ENCODE data around the gene ADCY4. TPM values are rescaled to one million over a fixed set of nuclear protein-coding genes. Genes with fewer than 3 reads are reported as not detected.

ADCY4 gene
- total and polyA plus RNA-seq, 10 of the 15 experiments (the other 5 are each of a cell fraction or from before 2014, with no cell fraction given), result 0.05 to 0.87 (median 0.21) TPM; not detected in 1

DNA sequence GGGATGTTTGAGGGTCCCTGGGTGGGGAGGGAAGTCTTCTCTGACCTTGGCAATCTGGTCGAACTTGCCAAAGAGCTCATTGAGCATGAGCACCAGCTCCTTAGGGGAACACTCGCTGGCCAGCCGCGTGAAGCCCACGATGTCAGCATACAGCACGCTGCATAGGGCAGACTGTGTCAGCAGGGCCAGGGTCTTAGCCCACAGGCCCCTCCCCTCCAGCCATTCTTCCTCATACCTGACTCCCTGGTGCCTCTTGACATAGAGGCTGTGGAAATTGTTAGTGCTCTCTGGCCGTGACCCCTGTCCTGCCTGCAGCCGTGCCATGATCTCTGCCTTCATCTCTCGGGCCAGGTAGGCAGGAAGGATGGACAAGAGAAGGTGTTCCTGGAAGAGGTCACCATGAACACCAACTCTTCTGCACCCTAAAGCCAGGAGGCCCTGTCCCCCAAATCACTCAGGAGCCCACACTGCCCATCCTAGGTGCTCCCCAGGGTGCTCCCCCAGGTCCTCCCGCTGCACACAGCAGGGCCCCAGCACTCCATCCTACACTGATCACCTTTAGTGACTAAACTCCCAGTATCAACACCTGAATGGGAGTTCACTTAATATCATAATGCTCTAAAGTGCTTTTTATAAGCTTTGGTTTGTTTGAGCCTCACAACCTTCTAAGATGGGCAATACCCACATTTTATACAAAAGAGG lies 3.7 kb downstream of the ADCY4 start:
- ATAC-seq (no peak), FAIRE-seq (no peak), DNase-seq (ENCODE audit: low read depth, low spot score) (no peak)
- ChIA-PET RAD21 (ENCODE audit: unreplicated experiment) (interaction anchor here (0.7 to 5.0 kb wide), 5 partner anchors 20 to 106 kb away, joined by 3 to 141 read pairs (median 11); partner anchors contain the start of genes CBLN3, CIDEB, KHNYN and LTB4R), SMC1A (ENCODE audit: uncharacterized antibody, unreplicated experiment) (interaction anchor here (3.6 to 4.9 kb wide), 2 partner anchors 100 to 104 kb away, joined by 53 to 77 read pairs; partner anchors contain the start of genes CBLN3 and KHNYN), CTCF (interaction anchor here (0.6 to 16.6 kb wide), 8 partner anchors 23 to 625 kb away, joined by 3 to 452 read pairs (median 36); partner anchors contain the start of genes CBLN3, CIDEB, KHNYN and LTB4R2), POLR2A (no interaction called here)
- no peak for TF ChIP-seq MTA2 (IDR thresholded peaks at IDR 0.05; ENCODE audit: low read depth)
- TF ChIP-seq NFXL1 (IDR thresholded peaks at IDR 0.05; ENCODE audit: borderline replicate concordance), result peak; percentile 78; the same call in 1 of the 2 replicates
- TF ChIP-seq TARDBP (IDR thresholded peaks at IDR 0.05; ENCODE audit: borderline replicate concordance), result no peak
- Histone ChIP-seq H3K4me2 (ENCODE audit: control insufficient read depth, insufficient read depth) (no peak overlapping the region), H3K27ac (ENCODE audit: control insufficient read depth, insufficient read depth) (no peak overlapping the region), H3K79me2 (ENCODE audit: control insufficient read depth, insufficient read depth, low read length) (no peaks in the 10 kb centered on the region), H3K4me1 (ENCODE audit: control insufficient read depth, insufficient read depth, low read length) (peaks cover 18% of the 10 kb centered on the region), H3K27me3 (replicated peaks in 1 of 2; ENCODE audit: control insufficient read depth in 2 of 2, insufficient read depth in 2 of 2, low read length in 1 of 2) (peaks cover 2 to 12% of the 10 kb centered on the region in 2 experiments; a peak in 3 of 4 replicates), H3K9me3 (replicated peaks; ENCODE audit: control insufficient read depth, insufficient read depth, low read length) (no peaks in the 10 kb centered on the region), H3K36me3 (ENCODE audit: control insufficient read depth in 2 of 2, insufficient read depth in 2 of 2, low read length in 1 of 2) (no peaks in the 10 kb centered on the region; a peak in 1 of 4 replicates), H3K9ac (ENCODE audit: control insufficient read depth, insufficient read depth, low read length) (no peak overlapping the region), H3K4me3 (no peak overlapping the region), H4K20me1 (ENCODE audit: control insufficient read depth, insufficient read depth) (no peaks in the 10 kb centered on the region), H2AFZ (ENCODE audit: control insufficient read depth, low read depth, low read length) (no peak overlapping the region)
- 66% methylated on average over 10 of the region's 10 CpGs for WGBS (ENCODE audit: insufficient coverage, insufficient replicate concordance, low lambda C conversion rate, missing lambda C conversion rate)
- intact Hi-C loops (cut with micrococcal nuclease; ENCODE audit: unreplicated experiment) (loop anchor here (5.0 kb wide), 1 partner anchor 36 kb away; the partner anchor contains the start of gene NFATC4), in situ Hi-C loops (cut with MboI) (loop anchor here (5.0 kb wide), 1 partner anchor 101 kb away; no protein-coding TSS in a partner anchor)
- no TSS peak for BruUV-seq (replicated peaks)

DNA sequence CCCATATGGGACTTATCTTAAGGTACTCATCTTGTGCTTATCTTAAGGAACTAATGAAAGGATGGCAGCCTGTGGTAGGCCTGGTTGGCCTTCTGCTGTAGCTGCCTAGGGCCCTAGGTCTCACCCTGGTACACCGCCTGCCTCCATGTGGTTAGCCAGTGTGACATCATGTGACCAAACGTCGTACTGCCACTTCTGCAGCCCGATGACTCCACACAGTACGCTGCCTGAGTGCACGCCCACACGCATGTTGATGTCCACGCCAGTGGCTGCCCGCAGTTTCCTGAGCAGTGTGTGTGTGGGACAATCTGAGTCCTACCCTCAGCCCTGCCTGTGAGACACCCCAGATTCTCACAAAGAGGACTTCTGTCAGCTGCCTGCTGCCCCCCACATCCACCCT lies 5.1 kb downstream of the ADCY4 start:
- SMC1A ChIA-PET (ENCODE audit: uncharacterized antibody, unreplicated experiment), result interaction anchor here (0.9 to 2.1 kb wide), 2 partner anchors 102 to 108 kb away, joined by 4 to 11 read pairs; no protein-coding TSS in a partner anchor
- no TSS peak for BruUV-seq (replicated peaks)

More for the DNA sequence above, 5.1 kb downstream of the ADCY4 start:
- no peak overlapping the region for H3K4me3 ChIP-seq
- DNase-seq (ENCODE audit: low read depth, low spot score) (no peak), FAIRE-seq (no peak), ATAC-seq (no peak)
- no peaks in the 10 kb centered on the region for H3K79me2 ChIP-seq (ENCODE audit: control insufficient read depth, insufficient read depth, low read length)
- H2AFZ ChIP-seq (ENCODE audit: control insufficient read depth, low read depth, low read length), result no peak overlapping the region
- in situ Hi-C loops (cut with MboI), result loop anchor here (5.0 kb wide), 1 partner anchor 103 kb away; no protein-coding TSS in a partner anchor
- H3K27me3 ChIP-seq (replicated peaks in 1 of 2; ENCODE audit: control insufficient read depth in 2 of 2, insufficient read depth in 2 of 2, low read length in 1 of 2), result peaks cover 2 to 11% of the 10 kb centered on the region in 2 experiments; a peak in 3 of 4 replicates
- H3K4me1 ChIP-seq (ENCODE audit: control insufficient read depth, insufficient read depth, low read length), result peaks cover 18% of the 10 kb centered on the region
- RAD21 ChIA-PET (ENCODE audit: unreplicated experiment), result interaction anchor here (0.8 to 3.9 kb wide), 2 partner anchors 87 to 102 kb away, joined by 5 to 26 read pairs; no protein-coding TSS in a partner anchor
- 33% methylated on average over 9 of the region's 9 CpGs for whole genome bisulfite sequencing (ENCODE audit: insufficient coverage, insufficient replicate concordance, low lambda C conversion rate, missing lambda C conversion rate)
- no peaks in the 10 kb centered on the region for H4K20me1 ChIP-seq (ENCODE audit: control insufficient read depth, insufficient read depth)
- H3K9ac ChIP-seq (ENCODE audit: control insufficient read depth, insufficient read depth, low read length), result no peak overlapping the region
- no peak overlapping the region for H3K27ac ChIP-seq (ENCODE audit: control insufficient read depth, insufficient read depth)
- H3K4me2 ChIP-seq (ENCODE audit: control insufficient read depth, insufficient read depth), result no peak overlapping the region
- intact Hi-C loops (cut with micrococcal nuclease; ENCODE audit: unreplicated experiment), result loop anchor here (5.0 kb wide), 1 partner anchor 38 kb away; the partner anchor contains the start of gene NFATC4
- H3K36me3 ChIP-seq (ENCODE audit: control insufficient read depth in 2 of 2, insufficient read depth in 2 of 2, low read length in 1 of 2), result no peaks in the 10 kb centered on the region
- CTCF ChIA-PET, result interaction anchor here (0.8 to 16.6 kb wide), 8 partner anchors 10 to 110 kb away, joined by 3 to 452 read pairs (median 13); partner anchors contain the start of genes CBLN3, CIDEB, KHNYN and LTB4R2
- no peaks in the 10 kb centered on the region for H3K9me3 ChIP-seq (replicated peaks; ENCODE audit: control insufficient read depth, insufficient read depth, low read length)
- POLR2A ChIA-PET, result no interaction called here
- TF ChIP-seq, protein P1, sequence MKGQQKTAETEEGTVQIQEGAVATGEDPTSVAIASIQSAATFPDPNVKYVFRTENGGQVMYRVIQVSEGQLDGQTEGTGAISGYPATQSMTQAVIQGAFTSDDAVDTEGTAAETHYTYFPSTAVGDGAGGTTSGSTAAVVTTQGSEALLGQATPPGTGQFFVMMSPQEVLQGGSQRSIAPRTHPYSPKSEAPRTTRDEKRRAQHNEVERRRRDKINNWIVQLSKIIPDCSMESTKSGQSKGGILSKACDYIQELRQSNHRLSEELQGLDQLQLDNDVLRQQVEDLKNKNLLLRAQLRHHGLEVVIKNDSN (IDR thresholded peaks at IDR 0.05; ENCODE audit: borderline replicate concordance, extremely low read length, insufficient read depth, low read depth, low read length), result peak; percentile 14
- TF ChIP-seq, protein P2, sequence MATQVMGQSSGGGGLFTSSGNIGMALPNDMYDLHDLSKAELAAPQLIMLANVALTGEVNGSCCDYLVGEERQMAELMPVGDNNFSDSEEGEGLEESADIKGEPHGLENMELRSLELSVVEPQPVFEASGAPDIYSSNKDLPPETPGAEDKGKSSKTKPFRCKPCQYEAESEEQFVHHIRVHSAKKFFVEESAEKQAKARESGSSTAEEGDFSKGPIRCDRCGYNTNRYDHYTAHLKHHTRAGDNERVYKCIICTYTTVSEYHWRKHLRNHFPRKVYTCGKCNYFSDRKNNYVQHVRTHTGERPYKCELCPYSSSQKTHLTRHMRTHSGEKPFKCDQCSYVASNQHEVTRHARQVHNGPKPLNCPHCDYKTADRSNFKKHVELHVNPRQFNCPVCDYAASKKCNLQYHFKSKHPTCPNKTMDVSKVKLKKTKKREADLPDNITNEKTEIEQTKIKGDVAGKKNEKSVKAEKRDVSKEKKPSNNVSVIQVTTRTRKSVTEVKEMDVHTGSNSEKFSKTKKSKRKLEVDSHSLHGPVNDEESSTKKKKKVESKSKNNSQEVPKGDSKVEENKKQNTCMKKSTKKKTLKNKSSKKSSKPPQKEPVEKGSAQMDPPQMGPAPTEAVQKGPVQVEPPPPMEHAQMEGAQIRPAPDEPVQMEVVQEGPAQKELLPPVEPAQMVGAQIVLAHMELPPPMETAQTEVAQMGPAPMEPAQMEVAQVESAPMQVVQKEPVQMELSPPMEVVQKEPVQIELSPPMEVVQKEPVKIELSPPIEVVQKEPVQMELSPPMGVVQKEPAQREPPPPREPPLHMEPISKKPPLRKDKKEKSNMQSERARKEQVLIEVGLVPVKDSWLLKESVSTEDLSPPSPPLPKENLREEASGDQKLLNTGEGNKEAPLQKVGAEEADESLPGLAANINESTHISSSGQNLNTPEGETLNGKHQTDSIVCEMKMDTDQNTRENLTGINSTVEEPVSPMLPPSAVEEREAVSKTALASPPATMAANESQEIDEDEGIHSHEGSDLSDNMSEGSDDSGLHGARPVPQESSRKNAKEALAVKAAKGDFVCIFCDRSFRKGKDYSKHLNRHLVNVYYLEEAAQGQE (IDR thresholded peaks at IDR 0.05; ENCODE audit: low read depth, low read length), result no peak
